Stimulated activated CD8-positive, alpha-beta memory T cell treated with anti-CD3 and anti-CD28 coated beads, Interleukin-15, amount 100 ng/mL, for 1 hour (primary cell): ENCODE results near the gene UGT1A7.

Experiments used
- DNase-seq: peaks from one replicate; pipeline ENCODE4 v3.0.0-alpha.2; 2020; ENCODE audit warnings: low read depth

The UGT1A7 gene

DNA sequence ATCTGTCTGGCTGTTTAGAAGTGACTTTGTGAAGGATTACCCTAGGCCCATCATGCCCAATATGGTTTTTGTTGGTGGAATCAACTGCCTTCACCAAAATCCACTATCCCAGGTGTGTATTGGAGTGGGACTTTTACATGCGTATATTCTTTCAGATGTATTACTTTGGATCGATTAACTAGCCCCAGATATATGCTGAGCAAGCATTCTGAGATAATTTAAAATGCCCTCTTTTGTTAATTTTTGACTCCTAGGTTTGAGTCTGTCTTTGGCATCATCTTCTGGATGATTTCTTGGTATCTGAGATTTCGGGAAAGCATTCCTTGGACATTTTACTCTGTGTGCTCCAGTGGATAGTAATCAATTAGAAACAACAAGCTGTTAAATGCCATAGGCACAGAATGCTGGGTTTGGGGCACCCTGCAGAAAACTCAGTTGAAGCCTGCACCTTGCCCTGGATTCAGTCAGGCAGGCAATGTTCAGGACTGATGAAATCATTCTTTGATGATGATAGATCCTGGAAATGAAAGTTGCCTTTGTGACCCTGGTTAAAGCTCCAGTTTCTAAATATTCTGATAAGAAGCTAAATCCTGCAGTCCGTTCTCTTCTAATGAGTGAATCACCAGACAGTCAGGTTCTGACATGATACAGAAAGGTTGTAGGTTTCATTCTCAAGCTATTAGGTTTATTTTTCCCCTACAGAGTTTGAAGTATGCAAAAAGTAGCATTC, 79.5 kb downstream of the UGT1A7 start:
- DNase-seq, result no peak

DNA sequence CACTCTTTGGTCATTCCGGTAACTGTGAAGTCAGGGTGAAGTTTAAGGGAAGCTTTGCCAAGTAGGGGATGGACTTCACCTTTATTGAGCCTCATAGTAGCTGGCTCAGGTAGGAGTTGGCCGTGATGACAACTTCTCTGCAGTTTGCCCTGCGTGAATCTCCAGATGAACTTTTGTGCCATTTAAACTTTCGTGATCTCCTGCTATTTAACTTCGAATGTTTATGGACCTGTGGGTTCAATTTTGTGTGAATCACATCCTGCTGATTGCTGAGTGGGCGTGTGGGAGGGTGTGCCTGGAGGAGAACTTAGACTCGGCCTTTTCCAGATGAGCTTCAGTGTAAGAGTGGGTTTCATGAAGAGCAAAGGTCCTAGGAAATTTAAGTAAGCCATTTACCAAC, 82.6 kb downstream of the UGT1A7 start:
- DNase-seq, result no peak

DNA sequence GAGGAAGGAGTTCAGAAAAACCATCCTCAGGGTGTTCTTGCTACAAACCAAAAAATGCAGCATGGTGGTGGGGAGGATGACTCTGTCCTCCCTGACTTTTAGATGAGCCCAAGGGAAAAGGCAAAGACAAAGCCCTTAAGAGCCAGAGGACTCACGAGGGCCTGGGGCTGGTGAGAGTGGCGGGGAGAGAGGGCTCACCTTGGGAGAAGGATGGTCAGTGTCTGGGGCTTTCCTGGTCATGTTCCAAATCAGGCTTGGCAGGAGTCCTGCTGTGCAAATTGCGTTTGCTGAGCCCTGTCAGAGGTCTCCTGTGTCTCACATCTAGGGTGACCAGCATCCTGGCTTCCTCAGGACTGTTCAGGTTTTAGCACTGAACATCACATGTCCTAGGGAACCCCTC, 83.1 kb downstream of the UGT1A7 start:
- no peak for DNase-seq

DNA sequence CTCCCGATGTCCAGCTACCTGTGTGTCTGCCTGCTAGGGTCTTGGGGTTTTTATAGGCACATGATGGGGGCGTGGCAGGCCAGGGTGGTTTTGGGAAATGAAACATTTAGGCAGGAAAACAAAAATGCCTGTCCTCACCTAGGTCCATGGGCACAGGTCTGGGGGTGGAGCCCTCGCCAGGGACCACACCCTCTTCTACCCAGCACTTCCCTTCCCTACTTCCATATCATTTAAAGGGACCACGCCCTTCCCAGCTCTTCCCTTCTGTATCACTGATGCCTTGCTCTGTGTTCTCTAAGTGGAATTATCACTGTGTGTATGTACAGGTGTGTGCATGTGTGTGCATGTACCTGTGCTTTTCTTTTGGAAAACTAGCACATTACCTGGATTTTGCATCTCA, 84.7 kb downstream of the UGT1A7 start:
- DNase-seq, result no peak

DNA sequence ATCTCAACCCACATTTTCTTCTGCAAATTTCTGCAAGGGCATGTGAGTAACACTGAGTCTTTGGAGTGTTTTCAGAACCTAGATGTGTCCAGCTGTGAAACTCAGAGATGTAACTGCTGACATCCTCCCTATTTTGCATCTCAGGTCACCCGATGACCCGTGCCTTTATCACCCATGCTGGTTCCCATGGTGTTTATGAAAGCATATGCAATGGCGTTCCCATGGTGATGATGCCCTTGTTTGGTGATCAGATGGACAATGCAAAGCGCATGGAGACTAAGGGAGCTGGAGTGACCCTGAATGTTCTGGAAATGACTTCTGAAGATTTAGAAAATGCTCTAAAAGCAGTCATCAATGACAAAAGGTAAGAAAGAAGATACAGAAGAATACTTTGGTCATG, 86.4 kb downstream of the UGT1A7 start:
- no peak for DNase-seq

DNA sequence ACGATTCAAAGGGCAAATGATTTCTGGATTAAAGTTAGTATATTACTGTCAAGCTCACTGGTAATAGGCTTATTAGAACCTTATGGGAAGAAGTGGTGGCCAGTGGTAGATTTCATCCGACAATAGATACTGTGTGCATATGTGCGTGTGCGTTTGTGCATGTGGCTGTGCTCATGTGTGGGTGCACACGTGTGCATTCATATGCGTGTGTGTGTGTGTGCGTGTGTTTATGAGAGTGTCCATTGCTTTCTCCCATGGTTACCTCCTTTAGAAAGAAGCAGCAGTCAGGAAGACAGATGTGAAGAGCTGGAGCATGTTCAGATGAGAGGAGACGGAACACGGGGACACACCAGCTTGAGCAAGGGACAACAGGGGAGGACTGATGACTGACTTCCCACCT, 87.6 kb downstream of the UGT1A7 start:
- no peak for DNase-seq

DNA sequence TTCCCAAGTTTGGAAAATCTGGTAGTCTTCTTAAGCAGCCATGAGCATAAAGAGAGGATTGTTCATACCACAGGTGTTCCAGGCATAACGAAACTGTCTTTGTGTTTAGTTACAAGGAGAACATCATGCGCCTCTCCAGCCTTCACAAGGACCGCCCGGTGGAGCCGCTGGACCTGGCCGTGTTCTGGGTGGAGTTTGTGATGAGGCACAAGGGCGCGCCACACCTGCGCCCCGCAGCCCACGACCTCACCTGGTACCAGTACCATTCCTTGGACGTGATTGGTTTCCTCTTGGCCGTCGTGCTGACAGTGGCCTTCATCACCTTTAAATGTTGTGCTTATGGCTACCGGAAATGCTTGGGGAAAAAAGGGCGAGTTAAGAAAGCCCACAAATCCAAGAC, 90.5 kb downstream of the UGT1A7 start:
- no peak for DNase-seq

DNA sequence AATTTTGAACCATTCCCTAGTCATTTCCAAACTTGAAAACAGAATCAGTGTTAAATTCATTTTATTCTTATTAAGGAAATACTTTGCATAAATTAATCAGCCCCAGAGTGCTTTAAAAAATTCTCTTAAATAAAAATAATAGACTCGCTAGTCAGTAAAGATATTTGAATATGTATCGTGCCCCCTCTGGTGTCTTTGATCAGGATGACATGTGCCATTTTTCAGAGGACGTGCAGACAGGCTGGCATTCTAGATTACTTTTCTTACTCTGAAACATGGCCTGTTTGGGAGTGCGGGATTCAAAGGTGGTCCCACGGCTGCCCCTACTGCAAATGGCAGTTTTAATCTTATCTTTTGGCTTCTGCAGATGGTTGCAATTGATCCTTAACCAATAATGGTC, 90.9 kb downstream of the UGT1A7 start:
- DNase-seq, result no peak

DNA sequence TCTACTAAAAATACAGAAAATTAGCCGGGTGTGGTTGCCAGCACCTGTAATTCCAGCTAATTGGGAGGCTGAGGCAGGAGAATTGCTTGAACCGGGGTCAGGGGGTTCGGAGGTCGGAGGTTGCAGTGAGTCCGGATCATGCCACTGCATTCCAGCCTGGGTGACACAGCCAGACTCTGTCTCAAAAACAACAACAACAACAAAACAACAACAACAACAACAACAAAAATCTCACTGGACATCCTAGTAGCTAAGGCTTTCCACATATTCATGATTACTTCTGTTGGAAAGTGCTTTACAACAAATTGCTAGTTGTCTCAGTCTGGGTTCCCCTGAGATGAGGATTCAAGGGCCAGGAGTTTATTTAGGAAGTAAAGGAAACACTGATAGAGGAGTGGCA, 92.2 kb downstream of the UGT1A7 start:
- no peak for DNase-seq

DNA sequence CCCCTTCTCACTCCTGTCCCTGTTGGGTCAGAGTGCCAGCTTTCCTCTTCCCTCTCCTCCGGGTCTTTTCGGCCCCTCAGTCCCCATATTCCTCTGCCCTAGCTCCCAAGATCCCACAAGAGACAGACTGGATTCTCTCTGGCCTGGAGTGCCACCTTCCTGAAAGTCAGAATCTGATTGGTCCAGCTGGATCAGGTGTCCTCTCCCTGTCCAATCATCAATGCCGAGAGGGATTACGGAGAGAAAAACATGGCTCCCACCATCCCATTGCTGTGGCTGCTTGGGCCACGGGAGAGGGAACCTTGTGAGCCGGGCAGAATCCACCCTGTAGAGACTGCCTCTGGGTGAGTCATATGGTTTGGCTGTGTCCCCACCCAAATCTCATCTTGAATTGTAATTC, 93.7 kb downstream of the UGT1A7 start:
- no peak for DNase-seq

DNA sequence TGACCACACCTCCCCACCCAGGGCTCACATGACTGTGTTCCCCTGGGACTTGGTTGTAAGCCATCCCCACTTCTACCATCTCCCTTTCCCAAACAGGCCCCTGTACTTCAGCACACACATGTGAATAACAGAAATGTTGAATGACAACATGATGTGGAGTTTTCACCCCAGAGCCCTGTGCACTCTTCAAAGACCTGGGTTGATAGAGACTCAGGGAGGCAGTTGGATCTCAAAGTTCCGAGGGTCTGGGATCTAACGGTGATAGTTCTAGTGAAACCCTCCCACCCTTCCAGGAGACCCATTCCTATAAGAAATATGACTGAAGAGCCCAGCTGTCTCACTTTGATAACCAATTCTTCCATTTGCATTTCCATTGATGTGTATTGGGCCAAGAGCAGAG, 96.3 kb downstream of the UGT1A7 start, which contains the start of gene MROH2A:
Gene MROH2A, plus strand, starts transcription at position 301 of the 400 bp plus-strand sequence. CDS start 1,029 bp downstream, outside the sequence.
- DNase-seq, result no peak

DNA sequence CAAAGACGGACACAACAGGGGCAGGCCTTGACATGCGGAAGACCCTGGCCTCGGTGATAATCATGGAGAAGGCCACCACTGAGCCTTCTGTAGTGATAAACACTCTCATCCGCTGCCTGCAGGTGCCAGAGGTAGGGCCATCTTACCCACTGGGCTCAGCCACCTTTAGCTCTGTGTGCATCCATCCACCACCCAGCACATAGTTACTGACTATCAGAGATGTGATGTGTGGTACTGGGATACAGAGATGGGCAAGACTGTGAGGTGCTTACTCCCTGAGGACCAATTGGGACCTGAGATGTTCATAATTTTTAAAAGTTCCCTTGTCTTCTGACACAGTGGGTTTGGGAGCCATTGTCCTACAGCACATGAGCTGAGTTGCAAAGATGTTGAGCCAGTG, 98.0 kb downstream of the UGT1A7 start:
- no peak for DNase-seq

DNA sequence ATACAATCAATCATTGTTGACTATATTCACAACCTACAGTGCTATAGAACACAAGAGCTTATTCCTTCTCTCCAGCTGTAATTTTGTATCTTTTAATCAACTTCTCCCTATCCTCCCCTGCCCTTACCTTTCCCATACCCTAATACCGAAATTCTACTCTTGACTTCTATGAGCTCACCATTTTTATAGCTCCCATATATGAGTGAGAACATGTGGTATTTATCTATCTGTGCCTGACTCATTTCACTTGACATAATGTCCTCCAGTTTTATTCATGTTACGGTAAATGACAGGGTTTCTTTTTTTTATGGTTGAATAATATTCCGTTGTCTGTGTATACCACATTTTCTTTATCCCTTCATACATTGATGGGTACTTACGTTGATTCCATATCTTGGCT, 99.1 kb downstream of the UGT1A7 start:
- no peak for DNase-seq

DNA sequence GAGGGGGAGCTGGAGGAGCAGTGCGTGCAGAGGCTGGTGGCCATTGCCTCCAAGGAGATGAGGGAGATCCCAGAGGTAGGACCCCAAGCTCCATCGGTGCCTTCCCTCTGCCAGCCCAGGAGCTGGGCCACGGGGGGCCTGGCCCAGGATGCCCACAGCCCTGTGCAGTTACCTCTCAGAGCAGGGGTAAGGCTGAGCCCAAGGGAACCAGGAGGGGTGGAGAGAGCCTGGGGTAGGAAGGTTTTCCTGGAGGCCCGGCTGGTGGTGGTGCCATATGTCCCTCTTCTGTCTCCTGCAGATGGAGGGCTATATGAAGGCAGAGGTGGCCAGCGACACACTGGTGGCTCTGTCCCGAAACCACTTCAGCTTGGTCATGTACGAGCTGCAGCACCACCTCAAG, 107.9 kb downstream of the UGT1A7 start:
- no peak for DNase-seq

DNA sequence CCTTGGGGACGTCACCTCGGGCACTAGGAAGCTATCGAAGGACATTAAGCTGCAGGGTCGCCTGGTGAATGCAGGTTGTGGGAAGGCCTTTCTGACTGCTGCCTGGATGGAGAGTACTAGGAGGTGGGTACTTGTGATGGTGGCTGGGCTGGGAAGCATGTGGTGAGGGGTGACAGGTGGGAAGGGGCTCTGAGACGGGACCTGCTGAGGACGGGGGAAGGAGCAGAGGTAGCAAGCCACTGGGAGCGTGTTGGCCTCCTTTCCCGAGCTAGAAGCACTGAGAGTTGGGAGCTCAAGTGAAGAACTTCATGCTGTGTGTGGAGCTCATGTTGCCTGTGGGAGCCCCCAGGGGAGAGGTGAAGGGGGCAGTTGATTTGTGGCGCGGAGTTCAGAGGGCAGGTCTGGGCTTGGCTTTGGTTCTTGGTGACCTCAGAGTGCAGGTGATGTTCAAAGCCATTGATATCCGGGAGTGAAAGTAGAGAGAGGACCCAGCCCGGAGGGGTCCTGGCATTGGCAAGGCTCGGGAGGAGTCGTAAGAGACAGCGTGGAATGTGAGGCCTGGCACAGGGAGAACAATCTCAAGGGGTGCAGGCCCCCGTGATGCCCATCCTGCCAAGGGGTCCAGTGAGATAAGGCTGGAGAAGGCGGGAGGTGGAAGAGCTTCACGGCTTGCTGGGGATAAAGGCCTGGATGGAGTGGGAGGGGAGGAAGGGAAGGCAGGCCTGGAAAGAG, 109.6 kb downstream of the UGT1A7 start:
- no peak for DNase-seq

DNA sequence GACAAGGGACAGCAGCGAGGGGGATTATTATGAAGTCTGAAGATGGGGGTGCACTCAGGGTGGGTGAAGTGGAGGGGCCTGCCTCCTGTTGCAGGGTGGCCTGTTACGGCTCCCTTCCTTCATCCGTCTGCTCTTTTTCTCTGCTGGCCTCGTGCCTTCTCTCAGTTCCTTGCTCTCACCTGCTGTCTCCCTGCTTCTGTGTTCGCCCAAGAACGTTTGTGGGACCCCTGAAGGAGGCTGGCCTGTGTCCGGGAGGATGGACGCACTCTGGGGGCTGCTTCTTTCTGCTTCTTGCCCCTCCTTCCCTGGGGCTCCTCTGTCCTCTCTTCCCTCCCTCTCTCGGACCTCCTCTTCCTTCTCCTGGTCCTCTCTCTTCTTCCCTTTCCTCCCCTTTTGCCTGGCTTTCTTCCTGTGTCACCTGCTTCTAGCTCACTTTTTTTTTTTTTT, 110.2 kb downstream of the UGT1A7 start:
- DNase-seq, result no peak

DNA sequence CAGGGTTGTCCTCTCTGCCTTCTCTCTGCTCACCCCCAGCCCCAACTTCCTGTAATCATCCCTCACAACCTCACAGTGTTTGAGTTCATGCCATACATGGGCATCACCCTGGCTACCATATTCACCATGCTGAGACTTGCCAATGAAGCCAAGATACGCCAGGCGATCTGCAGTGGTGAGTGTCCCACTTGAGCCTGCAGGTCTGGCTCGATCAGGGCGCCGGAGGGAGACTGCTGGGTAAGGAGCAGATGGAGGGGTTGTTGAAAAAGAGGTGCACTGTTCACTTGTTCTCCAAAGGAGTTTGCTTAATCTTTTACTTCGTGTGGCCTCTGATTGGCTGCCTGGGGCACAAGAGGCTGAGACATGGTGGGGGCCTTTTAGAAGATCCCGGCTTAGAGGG, 111.0 kb downstream of the UGT1A7 start:
- DNase-seq, result no peak

DNA sequence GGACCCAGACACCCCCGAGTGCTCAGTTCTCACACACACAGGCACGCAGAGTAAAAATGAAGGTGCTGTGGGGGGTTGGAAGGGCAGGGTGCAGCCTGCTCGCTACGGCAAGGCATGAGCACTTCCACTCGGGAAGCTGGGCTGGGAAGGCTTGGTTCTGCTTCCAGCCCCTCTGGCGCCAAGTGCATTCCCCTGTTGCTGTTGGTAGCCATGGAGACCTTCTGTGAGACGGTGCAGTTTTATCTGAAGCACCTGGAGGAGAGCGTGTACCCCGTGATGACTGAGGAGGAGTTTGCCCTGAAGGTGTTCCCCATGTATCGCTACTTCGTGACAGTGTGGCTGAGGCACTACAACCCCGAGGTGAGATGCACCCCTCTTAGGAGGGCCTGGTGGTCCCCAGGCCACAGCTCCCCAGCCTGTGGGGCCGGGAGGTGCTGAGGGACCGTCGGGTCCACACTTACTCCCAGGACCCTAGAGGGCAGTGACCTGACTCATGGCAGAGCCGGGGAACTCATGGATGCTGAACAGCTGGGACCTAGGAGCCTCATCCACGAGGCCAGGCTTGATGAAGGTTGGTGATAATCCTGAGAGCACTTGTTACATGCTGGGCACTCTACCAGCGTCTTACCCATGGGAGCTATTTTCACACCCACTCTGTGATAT, 111.9 kb downstream of the UGT1A7 start:
- DNase-seq, result no peak

DNA sequence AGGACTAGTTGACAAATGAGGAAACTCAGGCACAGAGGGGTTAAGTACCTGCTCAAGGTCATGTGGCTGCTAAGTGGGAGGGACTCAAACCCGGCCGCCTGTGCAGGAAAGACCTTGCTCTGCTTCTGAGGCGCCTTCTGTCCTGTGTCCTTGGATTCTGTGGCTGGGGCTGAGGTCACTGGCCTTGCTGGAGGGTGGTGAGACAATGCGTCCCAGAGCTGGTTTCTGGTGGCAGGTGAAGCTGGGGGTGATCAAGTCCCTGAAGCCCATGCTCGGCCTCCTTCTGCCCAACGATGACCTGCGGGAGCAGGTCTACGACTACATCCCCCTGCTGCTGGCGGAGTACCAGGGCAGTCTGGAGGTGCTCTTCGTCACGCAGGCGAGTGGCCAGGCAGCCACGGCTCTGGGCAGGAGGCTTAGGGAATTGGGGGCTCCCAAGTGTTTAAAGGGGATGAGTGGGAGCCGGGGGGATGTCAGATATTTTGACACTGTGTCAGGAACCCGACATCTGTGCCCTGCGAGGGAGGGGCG, 112.5 kb downstream of the UGT1A7 start:
- DNase-seq, result no peak

DNA sequence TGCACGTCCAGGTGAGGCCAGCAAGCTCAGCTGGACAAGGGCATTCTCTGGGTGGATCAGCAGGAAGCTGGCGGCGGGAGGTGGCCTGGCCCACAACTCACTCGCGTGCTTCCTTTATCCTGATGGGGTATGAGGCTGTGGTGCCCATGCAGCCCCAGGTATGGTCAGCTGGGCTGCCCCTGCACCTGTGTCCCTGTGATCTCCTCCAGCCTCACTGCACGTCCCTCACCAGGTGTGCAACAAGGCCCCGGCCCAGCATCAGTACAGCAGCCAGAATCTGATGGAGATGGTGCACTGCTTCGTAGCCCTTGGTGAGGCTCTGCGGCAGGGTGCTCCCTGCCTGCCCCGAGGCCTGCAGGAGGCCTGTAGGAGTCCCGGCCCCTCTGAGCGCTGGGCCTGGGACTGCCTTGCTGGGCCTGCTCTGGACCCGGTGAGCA, 114.1 kb downstream of the UGT1A7 start:
- no peak for DNase-seq

DNA sequence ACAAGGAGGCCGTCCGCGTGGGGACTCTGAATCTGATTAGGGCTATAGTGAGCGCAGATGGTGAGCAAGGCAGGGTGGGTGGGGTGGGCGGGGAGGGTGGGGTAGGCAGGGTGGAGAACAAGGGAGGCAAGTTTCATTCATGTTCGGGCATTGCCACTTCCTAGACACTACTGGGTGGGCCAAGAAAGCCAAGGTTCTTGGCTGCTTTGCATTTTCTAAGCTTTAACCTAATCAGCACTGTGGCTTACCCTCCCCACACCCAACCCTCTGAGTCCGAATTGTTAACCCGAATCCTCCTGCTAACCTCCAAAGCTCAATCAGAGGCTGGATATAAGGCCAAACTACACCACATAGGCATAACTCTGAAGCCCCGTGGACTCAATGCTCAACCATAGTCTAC, 114.6 kb downstream of the UGT1A7 start:
- no peak for DNase-seq

DNA sequence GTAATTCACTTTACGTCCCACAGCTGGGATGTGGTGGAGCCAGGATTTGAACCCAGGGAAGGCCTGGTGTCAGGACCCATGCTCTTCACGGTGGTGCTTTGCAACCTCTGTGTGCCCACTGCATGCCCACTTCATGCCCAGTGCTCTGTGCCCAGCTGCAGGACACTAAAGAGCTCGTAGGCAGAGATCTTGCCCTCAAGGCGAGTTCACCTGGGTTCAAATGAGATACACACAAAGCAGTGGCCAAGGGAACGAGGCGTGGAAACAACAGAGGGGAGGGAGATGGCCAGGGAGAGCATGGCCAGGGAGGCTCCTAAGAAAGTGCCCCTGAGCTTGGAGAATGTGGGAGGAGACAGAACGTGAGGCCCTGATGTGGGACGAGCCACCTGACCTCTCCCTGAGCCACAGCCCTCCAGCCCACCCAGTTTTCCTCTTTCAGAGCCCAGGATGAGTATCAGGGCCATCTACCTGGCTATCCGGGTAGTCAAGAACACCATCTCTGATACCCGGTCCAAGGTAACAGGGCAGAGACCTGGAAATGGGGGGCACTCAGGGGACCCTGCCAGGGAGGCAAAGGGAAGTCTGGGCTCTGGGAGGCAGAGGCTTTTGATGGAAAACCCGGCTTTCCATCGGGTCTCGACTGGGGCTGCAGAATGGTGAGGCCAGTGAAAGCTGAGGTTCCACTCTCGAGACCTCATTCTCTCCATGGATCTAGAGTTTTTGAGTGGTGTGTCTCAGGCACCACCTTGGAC, 116.8 kb downstream of the UGT1A7 start:
- no peak for DNase-seq
